Adrenal gland (tissue), 5 donors: ENCODE results near the gene CHD2.

Experiments
- POLR2A ChIP-seq, 2 donors: fragments of 450-650 bp; IDR thresholded peaks; one replicate each; pipeline ENCODE4 v1.6.1; 2017; ENCODE audit warnings: antibody characterized with exemption in 2 of 2, mild to moderate bottlenecking in 2 of 2, moderate library complexity in 1 of 2
- TF ChIP-seq, protein P1 (sequence below), 6 experiments: fragments of 450-650 bp in 4 of 6; fragments of 200-600 bp in 2 of 6; sonication (generic) in 1 of 6; IDR thresholded peaks; 1 replicate in 5 of 6; 2 replicates in 1 of 6; pipeline versions ENCODE4 v1.5.1 to v1.8.0; 2016 to 2021; ENCODE audit warnings: antibody characterized with exemption in 6 of 6, mild to moderate bottlenecking in 2 of 6, moderate library complexity in 1 of 6
- donor health status: DM: no; HTN: no; CAD: no.

DNA sequence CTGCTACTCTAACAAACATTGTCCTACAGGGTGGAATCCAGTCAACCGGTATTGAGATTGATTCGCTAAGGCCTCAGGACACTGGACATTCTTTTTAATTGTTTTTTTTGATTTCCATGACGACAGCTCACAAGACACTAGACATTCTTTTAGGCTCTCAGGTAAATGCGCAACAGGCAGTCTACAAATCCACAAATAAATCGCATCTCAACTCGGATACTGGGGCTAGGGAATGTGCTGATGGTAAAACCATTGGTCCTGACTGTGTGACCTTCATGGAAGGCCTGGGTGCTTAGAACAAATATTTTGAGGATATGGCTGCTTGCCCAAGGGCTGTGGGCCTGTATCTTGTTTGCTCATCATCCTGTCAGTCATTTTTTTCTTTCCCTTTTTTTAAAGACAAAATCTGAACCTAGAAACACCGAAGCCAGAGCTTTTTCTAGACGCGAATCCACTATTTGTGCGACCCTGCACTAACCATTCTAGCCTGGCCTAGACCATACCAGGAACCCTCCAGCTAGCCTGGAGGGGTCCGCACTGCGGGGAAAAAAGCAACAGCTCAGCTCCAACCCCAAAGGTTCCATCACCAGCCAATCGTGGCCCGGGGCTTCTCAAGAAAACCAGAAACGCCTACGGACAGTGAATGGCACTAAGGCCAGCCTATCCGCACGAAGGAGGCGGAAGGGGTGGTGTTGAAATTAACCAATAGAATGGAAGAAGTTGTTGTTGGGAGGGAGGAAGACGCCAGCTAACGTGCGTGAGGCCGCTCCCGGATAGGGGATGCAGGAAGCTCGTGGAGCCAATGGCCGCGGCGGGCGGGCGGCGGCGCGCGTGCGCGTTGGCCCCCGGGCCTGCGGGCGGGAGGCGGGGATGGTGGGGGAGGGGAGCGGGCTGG is 18.1 kb upstream of the CHD2 start:
- TF ChIP-seq, protein P1, sequence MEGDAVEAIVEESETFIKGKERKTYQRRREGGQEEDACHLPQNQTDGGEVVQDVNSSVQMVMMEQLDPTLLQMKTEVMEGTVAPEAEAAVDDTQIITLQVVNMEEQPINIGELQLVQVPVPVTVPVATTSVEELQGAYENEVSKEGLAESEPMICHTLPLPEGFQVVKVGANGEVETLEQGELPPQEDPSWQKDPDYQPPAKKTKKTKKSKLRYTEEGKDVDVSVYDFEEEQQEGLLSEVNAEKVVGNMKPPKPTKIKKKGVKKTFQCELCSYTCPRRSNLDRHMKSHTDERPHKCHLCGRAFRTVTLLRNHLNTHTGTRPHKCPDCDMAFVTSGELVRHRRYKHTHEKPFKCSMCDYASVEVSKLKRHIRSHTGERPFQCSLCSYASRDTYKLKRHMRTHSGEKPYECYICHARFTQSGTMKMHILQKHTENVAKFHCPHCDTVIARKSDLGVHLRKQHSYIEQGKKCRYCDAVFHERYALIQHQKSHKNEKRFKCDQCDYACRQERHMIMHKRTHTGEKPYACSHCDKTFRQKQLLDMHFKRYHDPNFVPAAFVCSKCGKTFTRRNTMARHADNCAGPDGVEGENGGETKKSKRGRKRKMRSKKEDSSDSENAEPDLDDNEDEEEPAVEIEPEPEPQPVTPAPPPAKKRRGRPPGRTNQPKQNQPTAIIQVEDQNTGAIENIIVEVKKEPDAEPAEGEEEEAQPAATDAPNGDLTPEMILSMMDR (IDR thresholded peaks at IDR 0.05) = no peak
- peak; percentile 84 to 93 for TF ChIP-seq POLR2A (IDR thresholded peaks at IDR 0.05)
